DOHH2 (cell line): Measurements from ENCODE around the gene LBR.

Source experiments
- H3F3A ChIP-seq: fragments of 200-600 bp; sonication (generic), shearing (Covaris generic); 2 replicates; pipeline ENCODE4 v1.6.0; 2016; ENCODE audit warnings: antibody characterized with exemption, mild to moderate bottlenecking; ENCODE audit not compliant: control insufficient read depth, insufficient read depth
- H3K27ac ChIP-seq: fragments of 200-600 bp; sonication (generic); 2 replicates; pipeline ENCODE4 v1.5.1; 2014; ENCODE audit warnings: low read depth, mild to moderate bottlenecking, low read length, moderate library complexity
- H3K27me3 ChIP-seq: fragments of 200-600 bp; sonication (generic); 2 replicates; pipeline ENCODE4 v1.6.1; 2014; ENCODE audit warnings: mild to moderate bottlenecking, low read length, mixed read lengths; ENCODE audit not compliant: control insufficient read depth
- H3K36me3 ChIP-seq: fragments of 200-600 bp; sonication (generic); 2 replicates; pipeline ENCODE4 v1.6.1; 2014; ENCODE audit warnings: mild to moderate bottlenecking, low read length, moderate library complexity, mixed read lengths; ENCODE audit not compliant: control insufficient read depth
- H3K4me1 ChIP-seq: fragments of 200-600 bp; sonication (generic); 2 replicates; pipeline ENCODE4 v1.6.1; 2014; ENCODE audit warnings: mild to moderate bottlenecking, low read length, mixed read lengths; ENCODE audit not compliant: control insufficient read depth
- H3K4me2 ChIP-seq: fragments of 200-600 bp; sonication (generic); 2 replicates; pipeline ENCODE4 v1.6.0; 2014; ENCODE audit warnings: mild to moderate bottlenecking, low read length, moderate library complexity
- H3K4me3 ChIP-seq: fragments of 200-600 bp; sonication (generic); 2 replicates; pipeline ENCODE4 v1.5.1; 2014; ENCODE audit warnings: mild to moderate bottlenecking, low read length, mixed read lengths
- H3K79me2 ChIP-seq: fragments of 200-600 bp; sonication (generic); 2 replicates; pipeline ENCODE4 v1.6.1; 2014; ENCODE audit warnings: mild to moderate bottlenecking, low read length, mixed read lengths; ENCODE audit not compliant: control insufficient read depth
- H3K9me2 ChIP-seq: fragments of 200-600 bp; sonication (generic); replicated peaks from 2 replicates; pipeline ENCODE4 v1.6.1; 2014; ENCODE audit warnings: mild to moderate bottlenecking, low read length, mixed read lengths; ENCODE audit not compliant: control insufficient read depth
- H3K9me3 ChIP-seq: fragments of 200-600 bp; sonication (generic); 2 replicates; pipeline ENCODE4 v1.6.1; 2014; ENCODE audit warnings: antibody characterized with exemption, low read length, mixed read lengths; ENCODE audit not compliant: control insufficient read depth, insufficient read depth
- H4K20me1 ChIP-seq: fragments of 200-600 bp; sonication (generic); 2 replicates; pipeline ENCODE4 v1.6.0; 2014; ENCODE audit warnings: low read depth, mild to moderate bottlenecking, antibody characterized with exemption, low read length, moderate library complexity; ENCODE audit not compliant: control insufficient read depth, insufficient read depth
- EZH2phosphoT487 ChIP-seq: fragments of 200-600 bp; sonication (generic); IDR thresholded peaks from 2 replicates; pipeline ENCODE4 v1.6.1; 2017; ENCODE audit warnings: borderline replicate concordance, mild to moderate bottlenecking, antibody characterized with exemption, low read length, moderate library complexity, mixed read lengths
- TF ChIP-seq, protein P1 (sequence below): fragments of 200-600 bp; sonication (generic); IDR thresholded peaks from one replicate; pipeline ENCODE4 v1.5.1; 2014; ENCODE audit warnings: antibody characterized with exemption, mild to moderate bottlenecking, low read depth, low read length; ENCODE audit not compliant: poor library complexity, severe bottlenecking

The LBR gene

DNA sequence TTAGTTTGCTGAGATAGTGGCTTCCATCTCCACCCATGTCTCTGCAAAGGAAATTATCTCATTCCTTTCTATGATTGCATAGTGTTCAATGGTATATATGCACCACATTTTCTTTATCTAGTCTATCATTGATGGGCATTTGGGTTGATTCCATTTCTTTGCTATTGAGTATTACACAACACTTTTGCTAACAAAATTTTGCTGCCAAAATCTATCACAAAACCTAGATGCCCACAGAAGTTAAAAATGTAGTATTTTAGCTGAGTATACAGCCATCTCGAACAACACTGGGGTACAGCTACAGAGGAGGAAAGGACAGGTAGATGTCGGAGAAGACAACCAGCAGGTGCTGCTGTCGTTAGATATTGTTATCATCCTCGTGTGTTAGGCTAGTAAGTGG, 67.7 kb downstream of the LBR start:
- Histone ChIP-seq H4K20me1 (no peaks in the 10 kb centered on the region), H3K4me2 (no peak overlapping the region), H3K4me1 (no peaks in the 10 kb centered on the region), H3F3A (no peaks in the 10 kb centered on the region), H3K9me3 (no peaks in the 10 kb centered on the region), H3K4me3 (no peak overlapping the region), H3K36me3 (no peaks in the 10 kb centered on the region), H3K27me3 (peaks cover 10% of the 10 kb centered on the region; the same call in 1 of the 2 replicates), H3K27ac (no peak overlapping the region), H3K79me2 (no peaks in the 10 kb centered on the region), H3K9me2 (no peaks in the 10 kb centered on the region)
- TF ChIP-seq, protein P1, sequence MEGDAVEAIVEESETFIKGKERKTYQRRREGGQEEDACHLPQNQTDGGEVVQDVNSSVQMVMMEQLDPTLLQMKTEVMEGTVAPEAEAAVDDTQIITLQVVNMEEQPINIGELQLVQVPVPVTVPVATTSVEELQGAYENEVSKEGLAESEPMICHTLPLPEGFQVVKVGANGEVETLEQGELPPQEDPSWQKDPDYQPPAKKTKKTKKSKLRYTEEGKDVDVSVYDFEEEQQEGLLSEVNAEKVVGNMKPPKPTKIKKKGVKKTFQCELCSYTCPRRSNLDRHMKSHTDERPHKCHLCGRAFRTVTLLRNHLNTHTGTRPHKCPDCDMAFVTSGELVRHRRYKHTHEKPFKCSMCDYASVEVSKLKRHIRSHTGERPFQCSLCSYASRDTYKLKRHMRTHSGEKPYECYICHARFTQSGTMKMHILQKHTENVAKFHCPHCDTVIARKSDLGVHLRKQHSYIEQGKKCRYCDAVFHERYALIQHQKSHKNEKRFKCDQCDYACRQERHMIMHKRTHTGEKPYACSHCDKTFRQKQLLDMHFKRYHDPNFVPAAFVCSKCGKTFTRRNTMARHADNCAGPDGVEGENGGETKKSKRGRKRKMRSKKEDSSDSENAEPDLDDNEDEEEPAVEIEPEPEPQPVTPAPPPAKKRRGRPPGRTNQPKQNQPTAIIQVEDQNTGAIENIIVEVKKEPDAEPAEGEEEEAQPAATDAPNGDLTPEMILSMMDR, result no peak
- TF ChIP-seq EZH2phosphoT487, result no peak

DNA sequence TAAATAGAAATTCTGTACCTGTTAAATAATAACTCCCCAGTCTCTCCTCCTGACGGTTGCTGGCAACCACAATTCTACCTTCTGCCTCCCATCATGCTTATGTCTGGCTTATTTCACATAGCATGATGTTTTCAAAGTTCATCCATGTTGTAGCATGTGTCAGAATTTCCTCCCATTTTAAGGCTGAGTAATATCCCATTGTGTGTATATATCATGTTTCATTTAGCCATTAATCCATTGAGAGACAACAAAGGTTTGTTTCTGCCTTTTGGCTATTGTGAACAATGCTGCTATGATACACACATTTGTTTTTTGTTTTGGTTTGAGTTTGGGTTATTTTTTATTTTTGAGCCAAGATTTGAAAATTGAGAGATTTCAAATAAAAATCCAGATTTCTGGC, 72.0 kb downstream of the LBR start:
- Histone ChIP-seq H3K79me2 (no peaks in the 10 kb centered on the region), H3K36me3 (no peaks in the 10 kb centered on the region), H3K9me3 (no peaks in the 10 kb centered on the region), H3K4me2 (no peak overlapping the region), H3K27me3 (peaks cover 17% of the 10 kb centered on the region), H3F3A (no peaks in the 10 kb centered on the region), H3K9me2 (no peaks in the 10 kb centered on the region), H3K4me3 (no peak overlapping the region), H4K20me1 (no peaks in the 10 kb centered on the region), H3K4me1 (no peaks in the 10 kb centered on the region), H3K27ac (no peak overlapping the region)
- TF ChIP-seq EZH2phosphoT487, result no peak
- TF ChIP-seq, protein P1, result no peak

DNA sequence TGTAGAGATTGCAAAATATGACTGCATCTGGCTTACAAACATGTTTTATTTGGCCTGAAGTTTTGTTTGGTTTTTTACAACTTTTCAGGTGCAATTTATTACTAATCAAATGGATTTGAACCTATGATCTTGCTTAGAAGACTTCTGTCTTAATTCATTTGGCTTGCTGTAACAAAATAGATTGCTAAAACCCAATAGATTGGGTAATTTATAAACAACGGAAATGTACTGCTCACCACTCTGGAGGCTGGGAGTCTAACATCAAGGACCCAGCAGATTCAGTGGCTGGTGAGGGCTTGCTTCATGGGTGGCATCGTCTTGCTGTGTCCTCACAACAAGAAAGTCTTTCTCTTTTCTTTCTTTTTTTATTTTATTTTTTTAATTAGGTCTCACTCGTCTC, 72.9 kb downstream of the LBR start:
- Histone ChIP-seq H3K4me3 (no peak overlapping the region), H3K9me2 (no peaks in the 10 kb centered on the region), H3K4me1 (no peaks in the 10 kb centered on the region), H3K4me2 (no peak overlapping the region), H3K9me3 (no peaks in the 10 kb centered on the region), H3K27ac (no peak overlapping the region), H3K36me3 (no peaks in the 10 kb centered on the region), H3K79me2 (no peaks in the 10 kb centered on the region), H4K20me1 (no peaks in the 10 kb centered on the region), H3F3A (no peaks in the 10 kb centered on the region), H3K27me3 (peaks cover 20% of the 10 kb centered on the region)
- no peak for TF ChIP-seq EZH2phosphoT487
- TF ChIP-seq, protein P1, result no peak
